Activated CD8-positive, alpha-beta T cell treated with anti-CD3 and anti-CD28 coated beads, Interleukin-2, amount 10 ng/mL, durations not matched to agents 7 days and 5 days (primary cell): ENCODE results near the gene FBXW11. TPM values are rescaled to one million over a fixed set of nuclear protein-coding genes. Genes with fewer than 3 reads are reported as not detected.

Experiments
- ATAC-seq: fragments of 150-1000 bp; cut with Tn5 transposase; one replicate; pipeline ENCODE4 v1.10.0; 2021; ENCODE audit warnings: moderate library complexity
- CTCF ChIA-PET: fragments of 350-600 bp; sonication (Branson Sonifier 250); formaldehyde crosslinking; loops from one replicate; lab custom pipeline; 2021; ENCODE audit warnings: antibody characterized with exemption; lab: Charles Lee
- POLR2A ChIA-PET: fragments of 350-600 bp; sonication (Branson Sonifier 250); formaldehyde crosslinking; loops from one replicate; lab custom pipeline; 2021; ENCODE audit warnings: antibody characterized with exemption; lab: Charles Lee
- DNase-seq: peaks from one replicate; pipeline ENCODE4 v3.0.0-alpha.2; 2020
- H3K27ac Mint-ChIP-seq: one replicate; pipeline ENCODE4 v1.8.0; 2021; ENCODE audit warnings: mild to moderate bottlenecking, mixed read lengths
- H3K27me3 Mint-ChIP-seq: one replicate; pipeline ENCODE4 v1.8.0; 2021; ENCODE audit warnings: low read depth, mixed read lengths
- H3K36me3 Mint-ChIP-seq: one replicate; pipeline ENCODE4 v1.8.0; 2021; ENCODE audit warnings: low read depth, mixed read lengths
- H3K4me1 Mint-ChIP-seq: one replicate; pipeline ENCODE4 v1.8.0; 2021; ENCODE audit warnings: low read depth, mixed read lengths
- H3K4me3 Mint-ChIP-seq: one replicate; pipeline ENCODE4 v1.8.0; 2021; ENCODE audit warnings: mild to moderate bottlenecking, mixed read lengths
- H3K9me3 Mint-ChIP-seq: one replicate; pipeline ENCODE4 v1.8.0; 2022; ENCODE audit warnings: mixed read lengths; ENCODE audit not compliant: insufficient read depth
- total RNA-seq, 2 experiments: library from RNA; stranded (reverse); gene quantifications; one replicate each; pipeline ENCODE4 v1.2.3, GENCODE V29; 2021

The FBXW11 gene
- total RNA-seq, 2 experiments from 2014 or later: 26.3 to 27.1 TPM

DNA sequence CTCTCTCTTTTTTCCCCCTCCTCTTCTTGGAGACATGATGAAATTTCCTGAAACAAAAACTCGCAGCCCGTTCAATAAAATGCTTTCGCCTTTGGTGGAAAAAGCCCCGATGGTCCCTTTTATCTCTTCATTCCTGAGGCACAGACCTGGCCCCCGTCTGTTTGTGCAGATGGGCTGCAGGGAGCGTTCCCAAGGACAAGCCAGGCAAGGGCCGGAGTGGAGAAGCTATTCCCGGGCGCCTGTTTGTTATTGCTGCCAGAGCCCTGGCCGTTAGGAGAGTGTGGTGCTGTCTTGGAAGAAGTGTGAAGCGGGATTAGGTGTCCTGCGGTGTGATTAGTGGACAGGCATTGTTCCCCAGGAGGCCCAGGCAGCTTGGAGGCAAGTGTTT lies 149.0 kb downstream of the FBXW11 start:
- no peaks in the 10 kb centered on the region for H3K27me3 Mint-ChIP-seq
- no peak overlapping the region for H3K27ac Mint-ChIP-seq
- DNase-seq (no peak), ATAC-seq (no peak)
- ChIA-PET CTCF (interaction anchor here (1.0 to 2.1 kb wide), 2 partner anchors 9 to 15 kb away, joined by 3 to 8 read pairs; no protein-coding TSS in a partner anchor), POLR2A (no interaction called here)
- no peaks in the 10 kb centered on the region for H3K9me3 Mint-ChIP-seq
- H3K4me3 Mint-ChIP-seq: no peak overlapping the region
- H3K36me3 Mint-ChIP-seq: peaks cover 2% of the 10 kb centered on the region
- peaks cover 15% of the 10 kb centered on the region for H3K4me1 Mint-ChIP-seq

DNA sequence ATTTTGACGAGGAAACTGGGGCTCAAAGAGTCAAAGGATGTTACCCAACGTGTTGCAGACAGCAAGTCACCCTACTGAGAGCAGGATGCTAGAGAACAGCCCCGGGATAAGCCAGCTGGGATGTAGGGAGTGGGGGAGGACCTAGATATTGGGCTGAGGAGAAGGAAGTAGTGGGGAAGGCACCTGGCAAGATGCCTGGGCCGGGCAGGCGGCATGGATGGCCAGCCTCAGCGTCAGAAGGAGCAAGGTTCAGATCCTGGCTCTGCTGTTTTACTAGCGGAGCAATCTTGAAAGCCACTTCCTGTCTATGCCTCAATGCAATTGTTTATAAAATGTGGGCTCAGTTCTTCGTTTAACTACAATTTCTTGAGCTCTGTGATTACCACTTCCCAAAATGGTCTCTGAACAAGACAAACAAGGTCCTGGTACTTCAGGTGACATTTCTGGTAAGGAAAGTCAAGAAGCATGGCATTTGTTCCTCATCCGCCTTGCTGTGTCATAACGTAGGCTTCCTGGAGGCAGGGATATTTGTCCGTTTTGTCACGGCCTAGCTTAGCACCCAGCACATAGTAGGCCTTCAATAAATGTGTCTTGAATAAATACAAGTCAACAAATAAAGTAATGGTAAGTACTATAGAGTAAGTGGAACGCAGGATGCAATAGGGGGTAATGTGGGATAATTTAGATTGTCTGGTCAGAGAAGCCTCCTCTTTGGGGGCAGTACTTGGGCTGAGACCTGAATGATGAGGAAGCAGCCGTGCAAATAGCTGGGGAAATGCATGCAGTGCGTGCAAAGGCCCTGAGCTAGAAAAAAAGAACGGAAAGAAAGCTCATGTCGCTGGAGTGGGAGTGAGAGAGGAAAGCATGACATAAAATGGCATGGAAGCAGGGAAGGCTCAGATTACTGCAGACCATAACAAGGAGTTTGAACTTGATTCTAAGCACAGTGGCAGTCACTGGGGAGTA lies 150.4 kb downstream of the FBXW11 start:
- ChIA-PET POLR2A (no interaction called here), CTCF (interaction anchor here (1.3 kb wide), 1 partner anchor 437 kb away, joined by 4 read pairs; the partner anchor contains the start of gene FGF18)
- Mint-ChIP-seq H3K4me3 (no peak overlapping the region), H3K27me3 (no peaks in the 10 kb centered on the region), H3K36me3 (peaks cover 2% of the 10 kb centered on the region), H3K9me3 (no peaks in the 10 kb centered on the region), H3K4me1 (peaks cover 15% of the 10 kb centered on the region), H3K27ac (peak overlapping the region; percentile 72)
- peak; percentile 36 for ATAC-seq
- no peak for DNase-seq

DNA sequence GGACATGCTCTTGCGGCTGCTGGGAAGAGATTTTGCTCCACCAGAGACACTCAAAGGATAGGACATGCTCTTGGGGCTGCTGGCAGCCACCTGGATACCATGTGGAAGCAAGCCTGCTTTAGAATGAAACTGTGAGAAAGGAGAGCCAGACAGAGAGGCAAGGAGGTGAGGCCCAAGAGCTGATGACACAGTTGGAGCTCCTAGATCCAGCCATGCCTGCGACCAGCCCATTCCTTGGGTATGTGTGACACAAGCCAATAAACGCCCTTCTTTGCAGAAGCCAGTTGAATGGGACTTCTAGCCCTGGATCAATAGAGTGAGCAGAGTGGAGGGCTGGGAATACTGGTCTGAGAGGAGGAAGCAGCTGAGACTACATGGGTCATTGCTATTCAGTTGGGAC lies 151.2 kb downstream of the FBXW11 start:
- no peak overlapping the region for H3K27ac Mint-ChIP-seq
- ChIA-PET CTCF (interaction anchor here (1.3 kb wide), 1 partner anchor 437 kb away, joined by 4 read pairs; the partner anchor contains the start of gene FGF18), POLR2A (no interaction called here)
- H3K9me3 Mint-ChIP-seq: no peaks in the 10 kb centered on the region
- no peak overlapping the region for H3K4me3 Mint-ChIP-seq
- ATAC-seq (no peak), DNase-seq (no peak)
- H3K4me1 Mint-ChIP-seq: peaks cover 15% of the 10 kb centered on the region
- H3K27me3 Mint-ChIP-seq: no peaks in the 10 kb centered on the region
- H3K36me3 Mint-ChIP-seq: no peaks in the 10 kb centered on the region

DNA sequence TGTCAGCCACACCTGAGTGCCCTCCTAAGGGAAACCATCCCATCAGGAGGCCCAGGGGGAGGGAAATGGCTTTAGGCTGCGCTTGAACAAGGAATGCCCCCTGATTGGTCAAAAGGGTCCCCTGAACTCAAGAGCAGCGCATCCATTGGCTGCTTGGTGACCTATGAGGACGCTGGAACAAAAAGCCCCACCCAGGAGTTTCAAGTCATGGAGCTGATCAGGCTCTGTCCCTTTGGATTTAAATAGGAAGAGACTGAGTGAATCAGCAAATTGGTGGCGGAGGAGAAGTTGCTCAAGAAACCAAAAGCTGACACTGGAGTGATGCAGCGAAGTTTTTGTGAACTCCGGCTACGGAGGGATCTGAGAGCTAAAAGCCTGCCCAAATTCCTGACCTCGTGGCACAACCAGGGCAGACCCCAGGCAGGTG lies 154.2 kb downstream of the FBXW11 start:
- no peak for ATAC-seq

DNA sequence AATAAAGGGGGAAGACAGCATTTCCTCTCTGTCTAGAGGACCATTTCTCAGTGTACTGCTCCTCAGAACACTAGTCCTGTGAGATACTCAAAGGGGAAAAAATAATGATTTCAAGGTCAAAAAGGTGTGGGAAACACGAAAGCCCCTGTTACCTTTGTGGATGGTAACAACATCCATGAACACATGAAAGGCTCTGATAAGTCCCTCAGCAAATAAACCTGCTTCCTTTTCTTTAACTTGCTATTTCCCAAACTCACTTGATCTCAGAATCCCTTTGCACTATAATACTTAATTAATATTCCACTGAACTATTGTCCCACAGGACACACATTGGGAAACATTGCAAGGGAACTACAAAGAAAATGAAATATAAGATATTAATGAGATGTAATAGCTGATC lies 155.2 kb downstream of the FBXW11 start:
- H3K27me3 Mint-ChIP-seq: no peaks in the 10 kb centered on the region
- POLR2A ChIA-PET: no interaction called here
- CTCF ChIA-PET: no interaction called here
- no peak for DNase-seq
- H3K9me3 Mint-ChIP-seq: no peaks in the 10 kb centered on the region
- no peaks in the 10 kb centered on the region for H3K36me3 Mint-ChIP-seq
- no peak for ATAC-seq
- no peak overlapping the region for H3K27ac Mint-ChIP-seq
- H3K4me3 Mint-ChIP-seq: no peak overlapping the region
- H3K4me1 Mint-ChIP-seq: peaks cover 16% of the 10 kb centered on the region

More for the DNA sequence above, 154.2 kb downstream of the FBXW11 start:
- Mint-ChIP-seq H3K4me1 (peaks cover 20% of the 10 kb centered on the region), H3K36me3 (no peaks in the 10 kb centered on the region), H3K4me3 (no peak overlapping the region), H3K27ac (no peak overlapping the region), H3K27me3 (no peaks in the 10 kb centered on the region), H3K9me3 (no peaks in the 10 kb centered on the region)
- ChIA-PET POLR2A (no interaction called here), CTCF (no interaction called here)
- no peak for DNase-seq

DNA sequence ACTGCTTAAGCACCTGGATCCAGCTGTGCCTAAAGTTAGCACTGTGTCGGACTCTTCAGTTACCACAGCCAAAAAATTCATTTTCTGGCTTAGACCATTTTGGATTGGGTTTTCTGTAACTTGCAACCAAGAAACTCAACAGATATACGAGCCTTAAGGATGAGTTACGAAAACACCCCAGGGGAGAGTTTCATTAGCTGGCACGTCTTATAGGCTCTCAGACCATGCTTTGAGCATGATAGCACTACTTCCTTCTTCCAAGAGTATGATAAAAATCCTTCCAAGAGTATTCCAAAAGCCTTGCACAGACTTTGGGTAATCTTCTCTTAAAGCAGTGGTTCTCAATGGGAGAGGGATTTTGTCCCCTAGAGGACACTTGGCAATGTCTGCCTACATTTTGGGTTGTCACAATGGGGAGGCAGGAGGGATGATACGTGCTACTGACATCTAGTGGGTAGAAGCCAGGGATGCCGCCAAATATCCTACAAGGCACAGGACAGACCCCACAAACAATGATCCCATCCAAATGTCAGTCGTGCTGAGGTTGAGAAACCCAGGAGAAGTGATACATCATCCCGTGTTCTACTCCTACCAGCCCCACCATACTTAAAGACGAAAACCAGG lies 156.0 kb downstream of the FBXW11 start:
- ChIA-PET POLR2A (no interaction called here), CTCF (no interaction called here)
- H3K4me1 Mint-ChIP-seq: peaks cover 8% of the 10 kb centered on the region
- no peak overlapping the region for H3K27ac Mint-ChIP-seq
- no peaks in the 10 kb centered on the region for H3K36me3 Mint-ChIP-seq
- no peak for ATAC-seq
- H3K27me3 Mint-ChIP-seq: no peaks in the 10 kb centered on the region
- no peak overlapping the region for H3K4me3 Mint-ChIP-seq
- H3K9me3 Mint-ChIP-seq: no peaks in the 10 kb centered on the region
- DNase-seq: no peak

DNA sequence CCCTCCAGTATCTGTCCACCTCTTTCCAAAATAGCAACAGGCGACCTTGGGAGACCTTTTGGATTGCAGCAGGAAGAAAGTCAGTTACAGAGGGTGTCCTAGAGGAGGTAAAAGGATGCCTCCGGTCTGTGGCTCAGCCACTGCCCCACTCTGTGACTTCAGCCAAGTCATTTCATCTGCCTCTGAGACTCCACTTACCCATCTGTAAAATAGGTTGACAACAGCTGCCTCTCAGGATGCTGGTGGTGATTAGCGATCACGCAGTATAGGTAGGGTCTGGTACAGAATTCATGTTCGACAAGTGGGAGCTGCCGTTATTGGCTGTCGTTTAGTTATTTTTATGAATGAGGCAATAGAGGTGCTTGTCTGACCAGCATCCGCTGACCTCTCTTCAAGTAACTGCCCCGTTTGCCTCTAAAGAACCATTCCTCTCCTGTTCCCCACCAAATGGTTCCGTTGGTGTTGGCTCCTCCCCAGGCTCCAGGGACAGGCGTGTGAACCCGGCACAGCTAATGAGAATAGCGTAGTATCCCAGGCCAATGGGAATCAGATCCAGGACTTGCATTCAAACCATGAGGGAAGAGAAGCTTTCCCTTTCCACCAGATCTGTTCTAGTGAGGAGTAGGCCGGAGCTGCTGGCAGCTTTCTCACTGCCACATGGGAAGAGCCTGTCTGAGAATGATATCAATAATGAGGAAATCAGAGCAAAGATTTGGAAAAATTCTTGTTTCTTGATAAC lies 156.7 kb downstream of the FBXW11 start:
- no peak for DNase-seq
- H3K36me3 Mint-ChIP-seq: no peaks in the 10 kb centered on the region
- H3K9me3 Mint-ChIP-seq: no peaks in the 10 kb centered on the region
- H3K27me3 Mint-ChIP-seq: no peaks in the 10 kb centered on the region
- no peak overlapping the region for H3K27ac Mint-ChIP-seq
- ATAC-seq: no peak
- CTCF ChIA-PET: interaction anchor here (0.7 kb wide), 1 partner anchor 58 kb away, joined by 3 read pairs; no protein-coding TSS in a partner anchor
- H3K4me3 Mint-ChIP-seq: no peak overlapping the region
- peaks cover 6% of the 10 kb centered on the region for H3K4me1 Mint-ChIP-seq
- POLR2A ChIA-PET: no interaction called here

DNA sequence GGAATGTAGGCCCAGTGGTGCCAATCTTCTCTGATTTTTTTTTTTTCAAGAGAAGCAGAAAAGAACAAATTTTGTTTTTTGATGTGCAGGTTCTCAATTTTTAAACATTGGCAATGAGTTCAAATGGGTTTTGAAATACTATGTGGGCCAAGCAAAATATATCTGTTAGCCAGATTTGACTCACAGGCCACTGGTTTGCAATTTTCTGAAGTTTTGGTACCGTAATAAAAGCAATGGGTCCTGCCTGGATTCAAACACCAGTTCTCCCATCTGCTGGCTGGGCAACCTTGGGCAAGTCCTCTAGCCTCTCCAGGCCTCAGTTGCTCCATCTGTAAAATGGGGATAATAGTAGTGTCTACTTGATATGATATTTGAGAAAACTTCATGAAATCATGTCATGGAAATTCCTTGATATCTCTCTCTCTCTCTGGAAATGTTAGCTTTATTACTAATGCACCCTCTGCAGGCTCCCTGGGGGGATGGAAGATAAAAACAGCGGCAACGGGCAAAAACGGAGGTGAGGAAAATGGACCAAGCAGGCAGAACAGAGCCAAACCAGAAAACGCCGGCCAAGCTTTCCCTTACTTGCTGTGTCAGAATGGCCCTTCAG lies 157.4 kb downstream of the FBXW11 start:
- H3K9me3 Mint-ChIP-seq: no peaks in the 10 kb centered on the region
- H3K36me3 Mint-ChIP-seq: no peaks in the 10 kb centered on the region
- ChIA-PET POLR2A (no interaction called here), CTCF (interaction anchor here (1.2 kb wide), 1 partner anchor 9 kb away, joined by 3 read pairs; no protein-coding TSS in a partner anchor)
- ATAC-seq: no peak
- no peaks in the 10 kb centered on the region for H3K27me3 Mint-ChIP-seq
- DNase-seq: no peak
- H3K4me1 Mint-ChIP-seq: peaks cover 6% of the 10 kb centered on the region
- H3K27ac Mint-ChIP-seq: no peak overlapping the region
- H3K4me3 Mint-ChIP-seq: no peak overlapping the region

DNA sequence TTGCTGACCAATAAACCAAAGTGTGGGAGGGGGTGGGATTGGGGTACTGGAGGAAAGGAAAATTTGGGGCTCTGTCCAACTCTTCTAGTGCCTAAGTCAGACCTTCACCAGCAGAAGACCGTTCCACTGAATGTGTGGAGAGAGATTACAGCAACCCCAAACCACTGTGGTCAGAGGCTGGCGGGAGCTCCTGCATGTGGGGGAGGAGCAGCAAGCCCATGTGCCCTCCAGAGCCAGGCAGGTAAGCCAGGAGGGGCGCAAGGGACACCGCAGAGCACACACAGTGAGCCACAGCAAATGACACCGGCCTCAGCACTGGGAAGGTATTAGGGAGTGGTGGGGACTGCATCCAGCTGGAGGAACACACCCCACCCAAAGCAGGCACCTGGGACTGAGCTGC lies 158.0 kb downstream of the FBXW11 start:
- Mint-ChIP-seq H3K9me3 (no peaks in the 10 kb centered on the region), H3K4me1 (peaks cover 6% of the 10 kb centered on the region), H3K27me3 (no peaks in the 10 kb centered on the region)

DNA sequence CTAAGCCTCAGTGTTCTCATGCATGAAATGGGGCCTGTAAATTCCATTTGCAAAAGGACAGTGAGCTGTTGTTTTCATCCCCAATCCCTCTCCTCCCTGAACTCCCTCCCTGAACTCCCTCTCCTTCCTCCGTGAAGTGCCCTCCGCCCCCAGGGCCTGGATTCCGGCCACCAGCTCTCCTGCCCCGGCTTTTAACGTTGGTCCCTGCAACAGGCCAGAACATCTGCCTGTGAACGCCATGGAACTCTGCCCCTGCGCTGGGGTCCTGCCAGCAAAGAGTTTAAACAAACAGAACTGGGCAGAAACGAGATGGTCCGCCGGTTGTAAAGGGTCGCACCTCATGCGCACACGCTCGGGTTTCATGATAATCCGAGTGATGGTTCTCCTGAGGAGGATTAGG lies 158.4 kb downstream of the FBXW11 start:
- no peak for ATAC-seq
- no peaks in the 10 kb centered on the region for H3K9me3 Mint-ChIP-seq
- CTCF ChIA-PET: interaction anchor here (1.2 kb wide), 1 partner anchor 10 kb away, joined by 3 read pairs; no protein-coding TSS in a partner anchor
- no peaks in the 10 kb centered on the region for H3K27me3 Mint-ChIP-seq
- no peak overlapping the region for H3K4me3 Mint-ChIP-seq
- no peaks in the 10 kb centered on the region for H3K36me3 Mint-ChIP-seq
- POLR2A ChIA-PET: no interaction called here
- peaks cover 6% of the 10 kb centered on the region for H3K4me1 Mint-ChIP-seq
- no peak for DNase-seq
- H3K27ac Mint-ChIP-seq: no peak overlapping the region

More for the DNA sequence above, 158.0 kb downstream of the FBXW11 start:
- H3K27ac Mint-ChIP-seq: no peak overlapping the region
- no peak for ATAC-seq
- DNase-seq: no peak
- H3K36me3 Mint-ChIP-seq: no peaks in the 10 kb centered on the region
- POLR2A ChIA-PET: no interaction called here
- CTCF ChIA-PET: interaction anchor here (1.2 kb wide), 1 partner anchor 9 kb away, joined by 3 read pairs; no protein-coding TSS in a partner anchor
- H3K4me3 Mint-ChIP-seq: no peak overlapping the region

DNA sequence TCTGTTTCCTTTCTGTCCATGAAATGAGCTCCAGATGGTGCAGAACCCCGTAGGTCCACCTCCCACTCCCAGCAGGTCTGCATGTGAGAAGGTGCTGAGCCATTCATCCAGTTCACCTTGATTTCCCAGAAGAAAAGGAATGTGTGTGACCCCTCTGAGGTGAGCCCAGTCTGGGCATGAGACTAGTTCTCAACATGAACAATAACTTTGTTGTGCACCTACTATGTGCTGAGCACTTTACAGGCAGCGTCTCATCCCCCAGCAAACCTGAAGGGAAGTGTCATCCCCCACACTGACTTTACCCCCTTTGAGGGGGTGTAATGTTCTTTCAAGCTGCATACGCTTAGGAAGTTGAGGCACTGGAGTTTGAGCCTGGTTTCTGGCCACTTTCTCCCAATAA lies 159.4 kb downstream of the FBXW11 start:
- ATAC-seq (no peak), DNase-seq (no peak)
- H3K4me1 Mint-ChIP-seq: peaks cover 6% of the 10 kb centered on the region
- H3K27me3 Mint-ChIP-seq: no peaks in the 10 kb centered on the region
- ChIA-PET CTCF (no interaction called here), POLR2A (no interaction called here)
- H3K4me3 Mint-ChIP-seq: no peak overlapping the region
- no peaks in the 10 kb centered on the region for H3K9me3 Mint-ChIP-seq
- no peaks in the 10 kb centered on the region for H3K36me3 Mint-ChIP-seq
- H3K27ac Mint-ChIP-seq: no peak overlapping the region
